H9 (cell line): ENCODE results near the gene IGIP. TPM values are rescaled to one million over a fixed set of nuclear protein-coding genes. Genes with fewer than 3 reads are reported as not detected.

Experiments used
- DNase-seq: peaks from one replicate; pipeline ENCODE4 v3.0.0-alpha.2; 2017
- H2AFZ ChIP-seq: one replicate; pipeline ENCODE4 v1.6.1; 2013; ENCODE audit warnings: mild to moderate bottlenecking, low read length, control low read depth, moderate library complexity
- H2AK5ac ChIP-seq: 2 replicates; pipeline ENCODE4 v1.6.1; 2013; ENCODE audit warnings: low read length, control low read depth, mixed read lengths; ENCODE audit not compliant: insufficient read length
- H2BK120ac ChIP-seq: one replicate; pipeline ENCODE4 v1.6.1; 2013; ENCODE audit warnings: low read depth, mild to moderate bottlenecking, low read length, control low read depth, inconsistent platforms; ENCODE audit not compliant: poor library complexity, severe bottlenecking
- H2BK12ac ChIP-seq: 2 replicates; pipeline ENCODE4 v1.6.1; 2013; ENCODE audit warnings: low read length, control low read depth, mixed read lengths, low read depth; ENCODE audit not compliant: insufficient read length
- H2BK15ac ChIP-seq: 2 replicates; pipeline ENCODE4 v1.6.1; 2013; ENCODE audit warnings: low read depth, low read length, control low read depth
- H2BK20ac ChIP-seq: one replicate; pipeline ENCODE4 v1.6.1; 2013; ENCODE audit warnings: low read depth, mild to moderate bottlenecking, low read length, control low read depth, inconsistent platforms; ENCODE audit not compliant: poor library complexity, severe bottlenecking
- H2BK5ac ChIP-seq: 2 replicates; pipeline ENCODE4 v1.6.1; 2013; ENCODE audit warnings: low read length, control low read depth, mixed read lengths; ENCODE audit not compliant: insufficient read length
- H3K14ac ChIP-seq: 2 replicates; pipeline ENCODE4 v1.6.1; 2013; ENCODE audit warnings: low read length, control low read depth; ENCODE audit not compliant: insufficient read depth
- H3K18ac ChIP-seq: 2 replicates; pipeline ENCODE4 v1.6.1; 2013; ENCODE audit warnings: low read depth, mild to moderate bottlenecking, mixed read lengths, low read length, control low read depth; ENCODE audit not compliant: insufficient read length
- H3K23ac ChIP-seq: 2 replicates; pipeline ENCODE4 v1.6.1; 2013; ENCODE audit warnings: low read length, control low read depth, mixed read lengths, low read depth; ENCODE audit not compliant: insufficient read length
- H3K23me2 ChIP-seq: 2 replicates; pipeline ENCODE4 v1.6.1; 2013; ENCODE audit warnings: low read depth, mild to moderate bottlenecking, mixed read lengths, low read length, control low read depth; ENCODE audit not compliant: insufficient read length, poor library complexity, severe bottlenecking
- H3K27ac ChIP-seq: 2 replicates; pipeline ENCODE4 v1.5.1; 2013; ENCODE audit warnings: low read length, control low read depth, mixed read lengths, low read depth; ENCODE audit not compliant: insufficient read length
- H3K27me3 ChIP-seq: 2 replicates; pipeline ENCODE4 v1.6.1; 2013; ENCODE audit warnings: low read length, control low read depth, inconsistent platforms; ENCODE audit not compliant: insufficient read depth
- H3K4ac ChIP-seq: 2 replicates; pipeline ENCODE4 v1.6.1; 2013; ENCODE audit warnings: low read depth, mild to moderate bottlenecking, control low read depth, inconsistent platforms, low read length, moderate library complexity
- H3K4me1 ChIP-seq: 2 replicates; pipeline ENCODE4 v1.6.1; 2013; ENCODE audit warnings: low read length, control low read depth, inconsistent platforms; ENCODE audit not compliant: insufficient read depth
- H3K4me2 ChIP-seq: 2 replicates; pipeline ENCODE4 v1.6.1; 2013; ENCODE audit warnings: low read length, control low read depth, mixed read lengths; ENCODE audit not compliant: insufficient read length, insufficient read depth
- H3K56ac ChIP-seq: 2 replicates; pipeline ENCODE4 v1.6.1; 2013; ENCODE audit warnings: low read depth, mild to moderate bottlenecking, mixed read lengths, low read length, control low read depth; ENCODE audit not compliant: insufficient read length
- H3K79me1 ChIP-seq: 2 replicates; pipeline ENCODE4 v1.6.1; 2013; ENCODE audit warnings: low read depth, mild to moderate bottlenecking, moderate library complexity, low read length, control low read depth, inconsistent platforms; ENCODE audit not compliant: insufficient read depth, poor library complexity, severe bottlenecking
- H3K79me2 ChIP-seq: 2 replicates; pipeline ENCODE4 v1.6.1; 2013; ENCODE audit warnings: low read length, control low read depth, inconsistent platforms; ENCODE audit not compliant: insufficient read depth
- H3K9ac ChIP-seq: 2 replicates; pipeline ENCODE4 v1.6.1; 2013; ENCODE audit warnings: low read length, control low read depth, mixed read lengths; ENCODE audit not compliant: insufficient read length; ENCODE audit errors: extremely low read depth
- H3K9me3 ChIP-seq: one replicate; pipeline ENCODE4 v1.6.1; 2013; ENCODE audit warnings: low read depth, low read length, inconsistent platforms; ENCODE audit not compliant: control insufficient read depth
- H3T11ph ChIP-seq: one replicate; pipeline ENCODE4 v1.6.1; 2013; ENCODE audit warnings: mild to moderate bottlenecking, low read length, control low read depth, inconsistent platforms
- H4K20me1 ChIP-seq: one replicate; pipeline ENCODE4 v1.6.1; 2013; ENCODE audit not compliant: control insufficient read depth, insufficient read length, insufficient read depth
- H4K5ac ChIP-seq: 2 replicates; pipeline ENCODE4 v1.6.1; 2013; ENCODE audit warnings: low read depth, mild to moderate bottlenecking, mixed read lengths, low read length, control low read depth; ENCODE audit not compliant: insufficient read length
- H4K8ac ChIP-seq: replicated peaks from 2 replicates; pipeline ENCODE4 v1.6.1; 2013; ENCODE audit warnings: low read length, control low read depth, mixed read lengths, low read depth; ENCODE audit not compliant: insufficient read length
- H4K91ac ChIP-seq: 2 replicates; pipeline ENCODE4 v1.6.1; 2013; ENCODE audit warnings: low read depth, mild to moderate bottlenecking, moderate library complexity, mixed read lengths, low read length, control low read depth; ENCODE audit not compliant: insufficient read length
- H3K27ac Mint-ChIP-seq, 3 experiments: 2 replicates in 2 of 3; 3 replicates in 1 of 3; pipeline ENCODE4 v1.8.0; 2020 to 2021; ENCODE audit warnings: mixed read lengths in 3 of 3, mild to moderate bottlenecking in 1 of 3, moderate library complexity in 1 of 3
- H3K27me3 Mint-ChIP-seq: 2 replicates; pipeline ENCODE4 v1.8.0; 2021; ENCODE audit warnings: low read depth, mild to moderate bottlenecking, moderate library complexity, mixed read lengths
- H3K36me3 Mint-ChIP-seq, 3 experiments: 2 replicates in 2 of 3; 3 replicates in 1 of 3; pipeline ENCODE4 v1.8.0; 2020 to 2021; ENCODE audit warnings: low read depth in 3 of 3, mixed read lengths in 3 of 3; ENCODE audit not compliant: insufficient read depth in 1 of 3
- H3K4me1 Mint-ChIP-seq, 2 experiments: 2 replicates each; pipeline ENCODE4 v1.8.0; 2020; ENCODE audit warnings: mixed read lengths in 2 of 2
- H3K4me3 Mint-ChIP-seq, 2 experiments: 2 replicates in 1 of 2; 3 replicates in 1 of 2; pipeline ENCODE4 v1.8.0; 2020 to 2021; ENCODE audit warnings: mild to moderate bottlenecking in 2 of 2, mixed read lengths in 2 of 2, moderate library complexity in 1 of 2
- H3K9me3 Mint-ChIP-seq, 2 experiments: 2 replicates in 1 of 2; 3 replicates in 1 of 2; pipeline ENCODE4 v1.8.0; 2020; ENCODE audit warnings: mild to moderate bottlenecking in 2 of 2, mixed read lengths in 2 of 2, moderate library complexity in 1 of 2
- WGBS: extraction: QIAGEN DNeasy Blood & Tissue Kit; methylation state at CpG from one replicate; pipeline ENCODE4 v1.1.7; 2013; ENCODE audit warnings: missing lambda C conversion rate, low lambda C conversion rate, mixed read lengths; ENCODE audit not compliant: insufficient read length; ENCODE audit errors: extremely low coverage; 5-methylcytosine and 5-hydroxymethylcytosine counted together
- total RNA-seq: library from RNA; stranded (reverse); gene quantifications from 2 replicates; pipeline ENCODE4 v1.2.1, GENCODE V29; 2021
- TF ChIP-seq, protein P1 (sequence below): fragments of 200-600 bp; sonication (generic); conservative IDR thresholded peaks from 3 replicates; pipeline ENCODE4 v1.8.0; 2021; ENCODE audit warnings: antibody characterized with exemption, mild to moderate bottlenecking

Gene IGIP
- total RNA-seq, 1 experiment from 2014 or later = 0.52 TPM

DNA sequence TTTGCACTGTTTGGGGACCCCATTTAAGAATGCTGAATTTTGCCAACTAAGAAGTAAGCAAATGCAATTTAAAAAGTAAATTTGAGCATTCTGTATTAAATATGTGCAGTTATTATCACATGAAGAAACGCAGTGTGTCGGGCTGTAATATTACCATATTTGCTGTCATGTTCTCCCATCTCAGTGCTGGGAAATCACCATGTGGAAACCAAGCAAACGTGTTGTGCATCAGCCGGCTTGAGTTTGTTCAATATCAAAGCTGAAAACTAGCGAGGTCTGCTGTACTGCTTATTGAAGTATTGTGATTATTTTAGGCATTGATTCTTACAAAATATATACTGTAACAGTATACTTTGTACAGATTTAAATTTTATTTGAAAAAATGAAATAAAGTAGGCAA lies 2.6 kb downstream of the IGIP start:
- H4K5ac ChIP-seq = no peak overlapping the region
- H4K8ac ChIP-seq = no peak overlapping the region
- H3K9me3 Mint-ChIP-seq = no peaks in the 10 kb centered on the region
- TF ChIP-seq, protein P1, sequence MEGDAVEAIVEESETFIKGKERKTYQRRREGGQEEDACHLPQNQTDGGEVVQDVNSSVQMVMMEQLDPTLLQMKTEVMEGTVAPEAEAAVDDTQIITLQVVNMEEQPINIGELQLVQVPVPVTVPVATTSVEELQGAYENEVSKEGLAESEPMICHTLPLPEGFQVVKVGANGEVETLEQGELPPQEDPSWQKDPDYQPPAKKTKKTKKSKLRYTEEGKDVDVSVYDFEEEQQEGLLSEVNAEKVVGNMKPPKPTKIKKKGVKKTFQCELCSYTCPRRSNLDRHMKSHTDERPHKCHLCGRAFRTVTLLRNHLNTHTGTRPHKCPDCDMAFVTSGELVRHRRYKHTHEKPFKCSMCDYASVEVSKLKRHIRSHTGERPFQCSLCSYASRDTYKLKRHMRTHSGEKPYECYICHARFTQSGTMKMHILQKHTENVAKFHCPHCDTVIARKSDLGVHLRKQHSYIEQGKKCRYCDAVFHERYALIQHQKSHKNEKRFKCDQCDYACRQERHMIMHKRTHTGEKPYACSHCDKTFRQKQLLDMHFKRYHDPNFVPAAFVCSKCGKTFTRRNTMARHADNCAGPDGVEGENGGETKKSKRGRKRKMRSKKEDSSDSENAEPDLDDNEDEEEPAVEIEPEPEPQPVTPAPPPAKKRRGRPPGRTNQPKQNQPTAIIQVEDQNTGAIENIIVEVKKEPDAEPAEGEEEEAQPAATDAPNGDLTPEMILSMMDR = no peak
- peaks cover 3% of the 10 kb centered on the region; the same call in 1 of the 2 replicates for H3K4me1 ChIP-seq
- H3K14ac ChIP-seq = no peak overlapping the region
- H3K4ac ChIP-seq = no peak overlapping the region
- H3K23me2 ChIP-seq = no peaks in the 10 kb centered on the region
- H3K27ac Mint-ChIP-seq = no peak overlapping the region
- H2BK15ac ChIP-seq = no peak overlapping the region
- H2AFZ ChIP-seq = no peak overlapping the region
- no peak overlapping the region for H2BK12ac ChIP-seq
- no peaks in the 10 kb centered on the region for H3K27me3 ChIP-seq
- no peak overlapping the region for H3K9ac ChIP-seq
- no peaks in the 10 kb centered on the region for H4K20me1 ChIP-seq
- no CpG with 5 or more reads among the region's 5 CpGs for WGBS
- no peak overlapping the region for H3K4me2 ChIP-seq
- no peak overlapping the region for H2BK20ac ChIP-seq
- no peaks in the 10 kb centered on the region for H3K36me3 Mint-ChIP-seq
- no peak overlapping the region for H2BK120ac ChIP-seq
- H3K79me1 ChIP-seq = no peaks in the 10 kb centered on the region
- H3T11ph ChIP-seq = no peak overlapping the region
- no peak overlapping the region for H3K4me3 Mint-ChIP-seq
- no peaks in the 10 kb centered on the region for H3K9me3 ChIP-seq
- no peak overlapping the region for H3K27ac ChIP-seq
- H2BK5ac ChIP-seq = no peak overlapping the region
- no peak for DNase-seq
- H3K79me2 ChIP-seq = no peaks in the 10 kb centered on the region
- H2AK5ac ChIP-seq = no peak overlapping the region
- no peak overlapping the region for H3K56ac ChIP-seq
- H3K18ac ChIP-seq = no peak overlapping the region
- no peak overlapping the region for H3K23ac ChIP-seq
- H3K4me1 Mint-ChIP-seq = peaks cover 12 to 17% of the 10 kb centered on the region in 2 experiments
- peaks cover 14% of the 10 kb centered on the region; the same call in 1 of the 2 replicates for H3K27me3 Mint-ChIP-seq
- no peak overlapping the region for H4K91ac ChIP-seq
